WTC11 (cell line): ENCODE data around the gene CFAP57. TPM values are rescaled to one million over a fixed set of nuclear protein-coding genes. Genes with fewer than 3 reads are reported as not detected.

Experiments used
- ATAC-seq: fragments of 200-7000 bp; cut with Tn5 transposase; 2 replicates; pipeline ENCODE4 v1.10.0; 2021; ENCODE audit warnings: mild to moderate bottlenecking, moderate library complexity
- CTCF ChIA-PET: fragments of 300-600 bp; sonication (Branson Sonifier 250); formaldehyde crosslinking; loops from one replicate; lab custom pipeline; 2021; ENCODE audit warnings: antibody characterized with exemption; lab: Charles Lee
- POLR2A ChIA-PET: fragments of 350-600 bp; sonication (Branson Sonifier 250); formaldehyde crosslinking; loops from one replicate; lab custom pipeline; 2021; ENCODE audit warnings: antibody characterized with exemption; lab: Charles Lee
- DNase-seq: peaks from one replicate; pipeline ENCODE4 v3.0.0; 2021; ENCODE audit warnings: low spot score
- H3K27ac Mint-ChIP-seq: 2 replicates; pipeline ENCODE4 v1.8.0; 2021; ENCODE audit warnings: mixed read lengths
- H3K27me3 Mint-ChIP-seq: 2 replicates; pipeline ENCODE4 v1.8.0; 2021; ENCODE audit warnings: low read depth, mild to moderate bottlenecking, moderate library complexity, mixed read lengths
- H3K36me3 Mint-ChIP-seq: 2 replicates; pipeline ENCODE4 v1.8.0; 2021; ENCODE audit warnings: mixed read lengths
- H3K4me1 Mint-ChIP-seq: 2 replicates; pipeline ENCODE4 v1.8.0; 2022; ENCODE audit warnings: mixed read lengths
- H3K4me3 Mint-ChIP-seq: 2 replicates; pipeline ENCODE4 v1.8.0; 2021; ENCODE audit warnings: mild to moderate bottlenecking, moderate library complexity, mixed read lengths
- H3K9me3 Mint-ChIP-seq: 2 replicates; pipeline ENCODE4 v1.8.0; 2021; ENCODE audit warnings: mixed read lengths
- EMX1 ChIP-seq: fragments of 250-450 bp; sonication (Bioruptor Pico); IDR thresholded peaks from 2 replicates; pipeline ENCODE4 v1.8.0; 2021; ENCODE audit warnings: mild to moderate bottlenecking
- FOXJ3 ChIP-seq: sonication (generic); formaldehyde crosslinking; IDR thresholded peaks from 2 replicates; pipeline ENCODE4 v1.9.0; 2021; ENCODE audit warnings: missing genetic modification reagents, mild to moderate bottlenecking, borderline replicate concordance
- FOXP1 ChIP-seq: sonication (generic); formaldehyde crosslinking; IDR thresholded peaks from 2 replicates; pipeline ENCODE4 v1.8.0; 2022; ENCODE audit warnings: missing genetic modification reagents, mild to moderate bottlenecking, moderate library complexity, borderline replicate concordance
- GRHL2 ChIP-seq: fragments of 250-450 bp; sonication (Bioruptor Pico); IDR thresholded peaks from 2 replicates; pipeline ENCODE4 v1.8.0; 2022; ENCODE audit warnings: mild to moderate bottlenecking, moderate library complexity; ENCODE audit not compliant: insufficient replicate concordance, severe bottlenecking
- JAZF1 ChIP-seq: fragments of 250-450 bp; sonication (Bioruptor Pico); IDR thresholded peaks from 2 replicates; pipeline ENCODE4 v1.9.0; 2021; ENCODE audit warnings: moderate library complexity, mild to moderate bottlenecking, inconsistent platforms
- MXD4 ChIP-seq: fragments of 250-450 bp; sonication (Bioruptor Pico); IDR thresholded peaks from 2 replicates; pipeline ENCODE4 v1.8.0; 2021; ENCODE audit warnings: mild to moderate bottlenecking, moderate library complexity, borderline replicate concordance
- MYBL2 ChIP-seq: sonication (generic); formaldehyde crosslinking; IDR thresholded peaks from 2 replicates; pipeline ENCODE4 v1.8.1; 2023; ENCODE audit warnings: mild to moderate bottlenecking, moderate library complexity, missing genetic modification reagents
- NR3C1 ChIP-seq: sonication (generic); formaldehyde crosslinking; conservative IDR thresholded peaks from 2 replicates; pipeline ENCODE4 v1.8.1; 2023; ENCODE audit warnings: low read depth, mild to moderate bottlenecking, missing genetic modification reagents
- OVOL2 ChIP-seq: fragments of 250-450 bp; sonication (Bioruptor Pico); IDR thresholded peaks from 2 replicates; pipeline ENCODE4 v1.9.0; 2021; ENCODE audit warnings: mild to moderate bottlenecking, borderline replicate concordance
- PRRX2 ChIP-seq: fragments of 250-450 bp; sonication (Bioruptor Pico); IDR thresholded peaks from 2 replicates; pipeline ENCODE4 v1.8.0; 2021; ENCODE audit warnings: mild to moderate bottlenecking
- RORB ChIP-seq: fragments of 250-450 bp; sonication (Bioruptor Pico); IDR thresholded peaks from 2 replicates; pipeline ENCODE4 v1.9.0; 2021; ENCODE audit warnings: mild to moderate bottlenecking
- SP1 ChIP-seq: sonication (generic); formaldehyde crosslinking; conservative IDR thresholded peaks from 2 replicates; pipeline ENCODE4 v1.8.1; 2022; ENCODE audit warnings: missing genetic modification reagents
- TEAD4 ChIP-seq: sonication (generic); formaldehyde crosslinking; IDR thresholded peaks from 2 replicates; pipeline ENCODE4 v1.8.0; 2022; ENCODE audit warnings: mild to moderate bottlenecking, missing genetic modification reagents
- ZBTB21 ChIP-seq: sonication (generic); formaldehyde crosslinking; IDR thresholded peaks from 2 replicates; pipeline ENCODE4 v1.8.1; 2023; ENCODE audit warnings: mild to moderate bottlenecking, missing genetic modification reagents, borderline replicate concordance
- total RNA-seq: library from RNA; stranded (reverse); gene quantifications from 3 replicates; pipeline ENCODE4 v1.2.3, GENCODE V29; 2021
- TF ChIP-seq, protein P1 (sequence below): fragments of 200-600 bp; IDR thresholded peaks from 2 replicates; pipeline ENCODE4 v1.8.0; 2022; ENCODE audit warnings: antibody characterized with exemption
- TF ChIP-seq, protein P2 (sequence below): sonication (generic); formaldehyde crosslinking; conservative IDR thresholded peaks from 2 replicates; pipeline ENCODE4 v1.8.1; 2022; ENCODE audit warnings: mild to moderate bottlenecking, missing genetic modification reagents
- TF ChIP-seq, protein P3 (sequence below): sonication (generic); formaldehyde crosslinking; IDR thresholded peaks from 2 replicates; pipeline ENCODE4 v1.8.0; 2023; ENCODE audit warnings: missing genetic modification reagents, mild to moderate bottlenecking, borderline replicate concordance
- TF ChIP-seq, protein P4 (sequence below): fragments of 250-450 bp; sonication (Bioruptor Pico); conservative IDR thresholded peaks from 2 replicates; pipeline ENCODE4 v1.9.0; 2021; ENCODE audit warnings: mild to moderate bottlenecking

The CFAP57 gene
- total RNA-seq, 1 experiment from 2014 or later: 0.42 TPM

DNA sequence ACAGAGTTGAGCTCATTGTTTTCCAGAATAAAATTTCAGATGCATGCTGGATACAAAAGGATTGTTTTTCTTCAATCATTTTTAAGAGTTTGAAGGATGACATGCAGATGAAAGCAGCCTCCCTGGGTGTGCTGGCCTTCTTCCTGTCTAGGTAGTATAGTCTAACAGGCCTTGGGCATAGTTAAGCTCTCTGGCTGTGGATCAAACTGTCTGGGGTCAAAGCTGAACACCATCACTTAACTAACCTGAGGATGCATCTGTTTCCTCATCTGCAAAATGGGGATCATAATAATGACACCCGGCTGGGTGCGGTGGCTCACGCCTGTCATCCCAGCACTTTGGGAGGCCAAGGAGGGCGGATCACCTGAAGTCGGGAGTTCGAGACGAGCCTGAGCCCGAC is 122.6 kb downstream of the CFAP57 start (continued):
- TF ChIP-seq NR3C1 (CRISPR knock-in tag): no peak
- no peak for TF ChIP-seq OVOL2

DNA sequence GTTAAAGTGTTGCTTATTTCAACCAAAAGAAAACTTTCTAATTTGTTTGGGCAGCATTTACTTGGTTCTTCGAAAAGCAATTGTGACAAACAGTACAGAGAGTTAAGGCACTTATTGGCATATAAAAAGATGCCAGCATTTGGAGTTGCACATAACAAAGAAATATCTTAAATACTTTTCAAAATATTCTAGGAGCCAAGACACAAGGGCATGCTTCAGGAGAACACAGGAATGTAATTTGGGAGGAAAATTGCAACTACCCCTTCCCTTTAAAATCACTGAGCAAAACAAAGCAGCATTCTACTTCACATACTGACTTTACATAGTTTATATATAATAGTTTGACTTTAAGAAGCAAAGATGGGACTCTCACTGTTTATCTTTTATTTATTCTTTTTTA is 124.1 kb downstream of the CFAP57 start:
- no peak for ATAC-seq
- no peak for TF ChIP-seq SP1 (CRISPR knock-in tag)
- no peak for TF ChIP-seq FOXP1 (CRISPR knock-in tag)
- no peak for TF ChIP-seq TEAD4 (CRISPR knock-in tag)
- TF ChIP-seq, all 79 proteins: peak for 0
- ChIA-PET POLR2A (interaction anchor here (0.9 to 1.2 kb wide), 3 partner anchors 11 to 62 kb away, joined by 4 read pairs; partner anchors contain the start of genes C1orf210 and CDC20), CTCF (interaction anchor here (1.4 to 2.4 kb wide), 2 partner anchors 62 to 639 kb away, joined by 4 to 12 read pairs; partner anchors contain the start of gene CDC20)
- no peak for DNase-seq
- no peaks in the 10 kb centered on the region for H3K9me3 Mint-ChIP-seq
- no peaks in the 10 kb centered on the region for H3K27me3 Mint-ChIP-seq
- H3K4me1 Mint-ChIP-seq: peaks cover 42% of the 10 kb centered on the region
- H3K36me3 Mint-ChIP-seq: no peaks in the 10 kb centered on the region
- H3K27ac Mint-ChIP-seq: peak overlapping the region; percentile 54
- no peak overlapping the region for H3K4me3 Mint-ChIP-seq

DNA sequence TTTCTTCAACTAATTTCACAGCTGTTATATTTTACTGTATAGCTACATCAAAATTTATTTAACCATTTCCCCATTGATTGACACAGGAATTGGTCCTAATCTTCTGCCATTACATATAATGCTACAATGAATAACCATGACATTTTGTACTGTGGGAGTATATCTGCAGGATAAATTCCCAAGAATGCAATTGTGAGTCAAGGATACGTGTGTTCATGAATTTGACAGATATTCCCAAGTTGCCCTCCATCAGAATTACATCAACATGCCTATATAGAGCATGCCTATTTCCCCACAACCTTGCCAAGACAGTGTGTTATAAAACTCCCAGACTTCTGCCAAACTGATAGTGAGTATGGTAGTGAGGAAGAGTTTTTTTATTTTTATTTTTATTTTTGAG is 125.9 kb downstream of the CFAP57 start:
- Mint-ChIP-seq H3K9me3 (no peaks in the 10 kb centered on the region), H3K36me3 (no peaks in the 10 kb centered on the region), H3K4me3 (no peak overlapping the region), H3K27me3 (no peaks in the 10 kb centered on the region), H3K4me1 (peaks cover 42% of the 10 kb centered on the region), H3K27ac (peak overlapping the region; percentile 4; the same call in 1 of the 2 replicates)
- no peak for ATAC-seq
- ChIA-PET CTCF (interaction anchor here (1.0 to 3.5 kb wide), 2 partner anchors 13 to 116 kb away, joined by 4 to 21 read pairs; partner anchors contain the start of gene C1orf210), POLR2A (no interaction called here)
- no peak for DNase-seq
- TF ChIP-seq, protein P1, sequence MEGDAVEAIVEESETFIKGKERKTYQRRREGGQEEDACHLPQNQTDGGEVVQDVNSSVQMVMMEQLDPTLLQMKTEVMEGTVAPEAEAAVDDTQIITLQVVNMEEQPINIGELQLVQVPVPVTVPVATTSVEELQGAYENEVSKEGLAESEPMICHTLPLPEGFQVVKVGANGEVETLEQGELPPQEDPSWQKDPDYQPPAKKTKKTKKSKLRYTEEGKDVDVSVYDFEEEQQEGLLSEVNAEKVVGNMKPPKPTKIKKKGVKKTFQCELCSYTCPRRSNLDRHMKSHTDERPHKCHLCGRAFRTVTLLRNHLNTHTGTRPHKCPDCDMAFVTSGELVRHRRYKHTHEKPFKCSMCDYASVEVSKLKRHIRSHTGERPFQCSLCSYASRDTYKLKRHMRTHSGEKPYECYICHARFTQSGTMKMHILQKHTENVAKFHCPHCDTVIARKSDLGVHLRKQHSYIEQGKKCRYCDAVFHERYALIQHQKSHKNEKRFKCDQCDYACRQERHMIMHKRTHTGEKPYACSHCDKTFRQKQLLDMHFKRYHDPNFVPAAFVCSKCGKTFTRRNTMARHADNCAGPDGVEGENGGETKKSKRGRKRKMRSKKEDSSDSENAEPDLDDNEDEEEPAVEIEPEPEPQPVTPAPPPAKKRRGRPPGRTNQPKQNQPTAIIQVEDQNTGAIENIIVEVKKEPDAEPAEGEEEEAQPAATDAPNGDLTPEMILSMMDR: no peak
- TF ChIP-seq RORB (CRISPR knock-in tag): no peak
- TF ChIP-seq, protein P2, sequence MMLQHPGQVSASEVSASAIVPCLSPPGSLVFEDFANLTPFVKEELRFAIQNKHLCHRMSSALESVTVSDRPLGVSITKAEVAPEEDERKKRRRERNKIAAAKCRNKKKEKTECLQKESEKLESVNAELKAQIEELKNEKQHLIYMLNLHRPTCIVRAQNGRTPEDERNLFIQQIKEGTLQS (CRISPR knock-in tag): no peak
- TF ChIP-seq, protein P3, sequence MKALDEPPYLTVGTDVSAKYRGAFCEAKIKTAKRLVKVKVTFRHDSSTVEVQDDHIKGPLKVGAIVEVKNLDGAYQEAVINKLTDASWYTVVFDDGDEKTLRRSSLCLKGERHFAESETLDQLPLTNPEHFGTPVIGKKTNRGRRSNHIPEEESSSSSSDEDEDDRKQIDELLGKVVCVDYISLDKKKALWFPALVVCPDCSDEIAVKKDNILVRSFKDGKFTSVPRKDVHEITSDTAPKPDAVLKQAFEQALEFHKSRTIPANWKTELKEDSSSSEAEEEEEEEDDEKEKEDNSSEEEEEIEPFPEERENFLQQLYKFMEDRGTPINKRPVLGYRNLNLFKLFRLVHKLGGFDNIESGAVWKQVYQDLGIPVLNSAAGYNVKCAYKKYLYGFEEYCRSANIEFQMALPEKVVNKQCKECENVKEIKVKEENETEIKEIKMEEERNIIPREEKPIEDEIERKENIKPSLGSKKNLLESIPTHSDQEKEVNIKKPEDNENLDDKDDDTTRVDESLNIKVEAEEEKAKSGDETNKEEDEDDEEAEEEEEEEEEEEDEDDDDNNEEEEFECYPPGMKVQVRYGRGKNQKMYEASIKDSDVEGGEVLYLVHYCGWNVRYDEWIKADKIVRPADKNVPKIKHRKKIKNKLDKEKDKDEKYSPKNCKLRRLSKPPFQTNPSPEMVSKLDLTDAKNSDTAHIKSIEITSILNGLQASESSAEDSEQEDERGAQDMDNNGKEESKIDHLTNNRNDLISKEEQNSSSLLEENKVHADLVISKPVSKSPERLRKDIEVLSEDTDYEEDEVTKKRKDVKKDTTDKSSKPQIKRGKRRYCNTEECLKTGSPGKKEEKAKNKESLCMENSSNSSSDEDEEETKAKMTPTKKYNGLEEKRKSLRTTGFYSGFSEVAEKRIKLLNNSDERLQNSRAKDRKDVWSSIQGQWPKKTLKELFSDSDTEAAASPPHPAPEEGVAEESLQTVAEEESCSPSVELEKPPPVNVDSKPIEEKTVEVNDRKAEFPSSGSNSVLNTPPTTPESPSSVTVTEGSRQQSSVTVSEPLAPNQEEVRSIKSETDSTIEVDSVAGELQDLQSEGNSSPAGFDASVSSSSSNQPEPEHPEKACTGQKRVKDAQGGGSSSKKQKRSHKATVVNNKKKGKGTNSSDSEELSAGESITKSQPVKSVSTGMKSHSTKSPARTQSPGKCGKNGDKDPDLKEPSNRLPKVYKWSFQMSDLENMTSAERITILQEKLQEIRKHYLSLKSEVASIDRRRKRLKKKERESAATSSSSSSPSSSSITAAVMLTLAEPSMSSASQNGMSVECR (CRISPR knock-in tag): no peak
- no peak for TF ChIP-seq JAZF1 (CRISPR knock-in tag)
- TF ChIP-seq EMX1 (CRISPR knock-in tag): no peak
- no peak for TF ChIP-seq PRRX2 (CRISPR knock-in tag)
- TF ChIP-seq GRHL2: no peak

DNA sequence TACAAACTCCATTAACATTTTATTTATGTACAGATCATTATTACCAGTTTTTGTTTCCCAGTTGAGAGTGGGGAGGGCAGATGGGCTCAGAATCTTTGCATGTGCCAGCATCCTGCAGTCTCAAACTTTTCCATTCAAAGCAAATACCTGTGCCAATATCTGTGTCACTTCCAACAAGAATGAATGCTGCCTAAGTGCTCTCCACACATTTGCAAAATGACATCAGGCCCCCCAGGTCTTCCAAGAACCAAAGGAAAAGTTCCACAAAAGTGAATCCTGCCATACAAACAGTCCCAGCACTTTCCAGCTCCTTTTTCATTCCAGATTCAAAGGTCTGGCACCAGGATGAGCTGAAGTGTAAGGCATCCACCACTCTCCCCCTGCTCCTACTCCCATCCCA is 127.0 kb downstream of the CFAP57 start:
- no peak for ATAC-seq
- Mint-ChIP-seq H3K27me3 (no peaks in the 10 kb centered on the region), H3K4me3 (no peak overlapping the region), H3K36me3 (no peaks in the 10 kb centered on the region), H3K27ac (no peak overlapping the region), H3K4me1 (peaks cover 42% of the 10 kb centered on the region), H3K9me3 (no peaks in the 10 kb centered on the region)
- CTCF ChIA-PET: interaction anchor here (1.0 to 3.5 kb wide), 4 partner anchors 11 to 115 kb away, joined by 3 to 21 read pairs (median 4); partner anchors contain the start of gene C1orf210
- TF ChIP-seq, protein P4, sequence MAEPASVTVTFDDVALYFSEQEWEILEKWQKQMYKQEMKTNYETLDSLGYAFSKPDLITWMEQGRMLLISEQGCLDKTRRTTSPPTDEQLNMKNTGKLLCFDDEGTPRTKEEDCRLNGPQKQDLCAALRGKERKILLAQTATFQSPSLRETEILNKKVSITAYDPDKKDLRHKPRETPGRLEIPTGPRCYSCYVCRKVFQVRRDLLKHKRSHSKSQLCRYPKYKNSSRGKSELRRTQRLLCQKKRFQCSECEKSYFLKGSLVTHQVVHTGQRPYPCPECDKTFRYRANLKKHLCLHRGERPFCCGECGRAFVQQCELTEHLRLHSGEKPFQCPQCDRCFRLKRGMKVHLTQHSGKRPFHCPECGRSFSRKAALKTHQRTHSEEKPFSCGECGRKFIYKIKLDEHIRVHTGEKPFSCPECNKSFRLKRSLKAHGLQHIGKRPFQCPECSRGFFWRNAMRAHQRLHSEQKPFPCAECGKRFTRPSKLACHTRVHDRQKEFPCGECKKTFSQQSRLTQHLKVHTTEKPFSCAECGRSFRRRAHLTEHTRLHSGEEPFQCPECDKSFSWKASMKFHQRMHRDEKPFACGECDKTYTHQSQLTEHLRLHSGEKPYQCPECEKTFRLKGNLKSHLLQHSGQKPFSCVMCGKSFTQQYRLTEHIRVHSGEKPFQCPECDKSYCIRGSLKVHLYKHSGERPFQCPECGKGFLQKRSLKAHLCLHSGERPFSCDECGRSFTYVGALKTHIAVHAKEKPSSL (CRISPR knock-in tag): no peak
- TF ChIP-seq FOXJ3 (CRISPR knock-in tag): no peak
- TF ChIP-seq ZBTB21: no peak
- TF ChIP-seq MXD4 (CRISPR knock-in tag): no peak
- TF ChIP-seq MYBL2 (CRISPR knock-in tag): no peak
- POLR2A ChIA-PET: no interaction called here
- no peak for DNase-seq
